Kidney capillary endothelial cell (primary cell): ENCODE data around the gene NXN.
"Not testable (repeated sequence)": the region's sequence is repeated elsewhere in the genome, so short reads cannot be mapped to it uniquely, and the experiment has no call there.

Experiments used
- DNase-seq: peaks from one replicate; pipeline ENCODE4 v3.0.0-alpha.2; 2018; ENCODE audit warnings: low spot score

The NXN gene

GRCh38 chr17:887551-888209 lies 91.9 kb downstream of the NXN start:
- DNase-seq = no peak

DNA sequence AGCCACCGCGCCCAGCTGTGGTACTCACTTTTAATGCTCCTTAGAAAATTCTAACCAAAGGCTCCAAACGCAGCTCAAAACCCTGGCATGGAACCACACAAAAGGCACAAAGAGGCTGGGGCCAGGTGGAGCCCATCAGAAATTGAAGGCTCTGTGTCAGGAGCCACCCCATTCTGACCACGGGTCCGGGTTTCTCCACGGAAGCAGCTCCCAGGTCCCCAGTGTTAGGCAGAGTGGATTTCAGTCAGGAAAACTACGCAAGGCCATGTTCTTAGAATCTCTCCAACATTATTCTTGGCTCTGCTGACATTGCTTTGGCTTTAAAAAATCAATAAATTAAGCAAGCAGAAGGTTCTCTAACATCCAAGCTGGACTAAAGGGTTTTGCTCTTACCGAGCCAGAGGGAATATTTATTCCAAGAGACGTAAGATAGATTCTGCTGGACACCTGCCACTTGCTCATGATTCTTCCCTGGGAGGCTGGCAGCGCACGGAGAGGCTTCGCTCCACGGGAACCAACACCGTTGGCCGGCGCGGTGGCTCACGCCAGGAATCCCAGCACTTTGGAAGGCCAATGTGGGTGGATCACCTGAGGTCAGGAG lies 93.5 kb downstream of the NXN start:
- DNase-seq = no peak

DNA sequence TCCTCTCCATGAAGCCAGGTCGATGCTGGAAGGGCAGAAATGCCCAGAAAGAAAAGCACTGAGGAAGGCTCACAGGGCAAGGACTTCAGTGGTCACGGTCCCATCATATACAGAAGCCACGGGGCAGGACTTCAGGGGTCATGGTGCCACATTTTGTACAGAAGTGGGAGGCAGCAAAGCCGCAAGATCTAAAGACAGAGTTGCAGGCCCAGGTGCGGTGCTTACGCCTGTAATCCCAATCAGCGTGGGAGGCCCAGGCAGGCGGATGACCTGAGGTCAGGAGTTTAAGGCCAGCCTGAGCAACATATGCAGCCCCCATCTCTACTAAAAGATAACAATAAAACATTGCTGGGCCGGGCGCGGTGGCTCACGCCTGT lies 96.0 kb downstream of the NXN start:
- DNase-seq = no peak

DNA sequence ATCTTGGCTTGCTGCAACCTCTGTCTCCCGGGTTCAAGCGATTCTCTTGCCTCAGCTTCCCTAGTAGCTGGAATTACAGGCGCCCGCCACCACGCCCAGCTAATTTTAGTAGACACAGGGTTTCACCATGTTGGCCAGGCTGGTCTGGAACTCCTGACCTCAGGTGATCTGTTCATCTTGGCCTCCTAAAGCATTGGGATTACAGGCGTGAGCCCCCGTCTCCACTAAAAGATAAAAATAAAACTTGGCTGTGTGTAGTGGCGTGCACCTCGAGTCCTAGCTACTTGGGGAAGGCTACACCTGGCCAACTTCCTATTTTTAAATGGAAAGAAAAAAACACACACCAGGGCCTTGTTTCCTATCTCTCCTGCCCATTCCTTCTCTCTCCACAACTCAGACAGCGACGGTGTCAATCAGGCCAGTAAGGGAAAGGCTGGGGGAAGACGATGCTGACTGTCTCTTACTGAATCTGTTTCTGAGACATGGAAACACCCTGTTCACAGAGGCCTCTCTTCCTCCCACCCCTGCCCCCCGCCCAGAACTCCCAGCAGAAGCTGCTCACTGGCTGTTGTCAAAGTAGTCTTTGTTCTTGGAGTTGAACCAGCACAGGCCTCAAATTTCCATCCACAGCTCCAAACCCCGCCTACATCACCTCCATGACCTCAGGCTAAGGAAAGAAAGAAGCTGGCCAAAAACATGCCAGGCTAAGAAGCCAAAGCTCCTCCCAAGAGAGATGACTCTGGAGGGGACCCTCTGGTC lies 96.6 kb downstream of the NXN start:
- DNase-seq = no peak

DNA sequence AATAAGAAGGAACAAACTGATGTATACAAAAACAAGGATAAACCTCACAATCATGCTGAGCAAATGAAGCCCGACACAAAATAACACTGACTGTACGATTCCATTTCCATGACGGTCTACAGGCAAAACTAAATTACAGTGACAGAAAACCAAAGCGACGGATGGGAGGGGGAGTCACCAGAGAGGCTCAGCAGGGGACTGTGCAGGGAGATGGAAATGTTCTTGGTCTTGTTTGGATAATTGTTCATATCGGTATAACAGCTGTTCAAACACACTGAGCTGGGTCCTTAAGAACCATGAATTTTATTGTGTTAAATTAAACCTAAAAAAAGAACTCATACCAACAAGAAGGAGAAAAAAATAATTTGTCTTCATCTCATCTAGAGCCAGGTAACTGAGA lies 97.8 kb downstream of the NXN start:
- DNase-seq = no peak

- DNase-seq = no peak
Measured at GRCh38 chr17:880443-881269, 98.9 kb downstream of the NXN start.

- peak; percentile 40 for DNase-seq
Measured at GRCh38 chr17:879546-880442, 99.8 kb downstream of the NXN start.

GRCh38 chr17:877630-878029 lies 101.9 kb downstream of the NXN start:
- DNase-seq = no peak

- DNase-seq = no peak
Measured at GRCh38 chr17:876272-876671, 103.3 kb downstream of the NXN start.

DNA sequence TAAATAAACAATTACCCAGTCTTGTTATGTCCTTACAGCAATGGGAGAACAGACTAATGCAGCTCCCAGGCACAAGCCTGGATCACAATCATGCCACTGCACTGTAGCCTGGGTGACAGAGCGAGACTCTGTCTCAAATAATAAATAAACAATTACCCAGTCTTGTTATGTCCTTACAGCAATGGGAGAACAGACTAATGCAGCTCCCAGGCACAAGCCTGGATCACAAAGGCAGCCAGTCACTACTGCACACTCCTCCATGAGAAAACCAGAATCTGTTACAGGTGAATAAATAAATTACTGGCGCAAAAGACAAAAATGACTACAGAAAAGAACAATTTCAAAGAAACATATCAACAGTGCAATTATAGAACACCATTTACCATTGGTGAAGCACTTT lies 105.0 kb downstream of the NXN start:
- DNase-seq = not testable (repeated sequence)

GRCh38 chr17:872855-873254 lies 106.7 kb downstream of the NXN start:
- DNase-seq = no peak

- DNase-seq = no peak
Measured at GRCh38 chr17:871751-872519, 107.6 kb downstream of the NXN start.

DNA sequence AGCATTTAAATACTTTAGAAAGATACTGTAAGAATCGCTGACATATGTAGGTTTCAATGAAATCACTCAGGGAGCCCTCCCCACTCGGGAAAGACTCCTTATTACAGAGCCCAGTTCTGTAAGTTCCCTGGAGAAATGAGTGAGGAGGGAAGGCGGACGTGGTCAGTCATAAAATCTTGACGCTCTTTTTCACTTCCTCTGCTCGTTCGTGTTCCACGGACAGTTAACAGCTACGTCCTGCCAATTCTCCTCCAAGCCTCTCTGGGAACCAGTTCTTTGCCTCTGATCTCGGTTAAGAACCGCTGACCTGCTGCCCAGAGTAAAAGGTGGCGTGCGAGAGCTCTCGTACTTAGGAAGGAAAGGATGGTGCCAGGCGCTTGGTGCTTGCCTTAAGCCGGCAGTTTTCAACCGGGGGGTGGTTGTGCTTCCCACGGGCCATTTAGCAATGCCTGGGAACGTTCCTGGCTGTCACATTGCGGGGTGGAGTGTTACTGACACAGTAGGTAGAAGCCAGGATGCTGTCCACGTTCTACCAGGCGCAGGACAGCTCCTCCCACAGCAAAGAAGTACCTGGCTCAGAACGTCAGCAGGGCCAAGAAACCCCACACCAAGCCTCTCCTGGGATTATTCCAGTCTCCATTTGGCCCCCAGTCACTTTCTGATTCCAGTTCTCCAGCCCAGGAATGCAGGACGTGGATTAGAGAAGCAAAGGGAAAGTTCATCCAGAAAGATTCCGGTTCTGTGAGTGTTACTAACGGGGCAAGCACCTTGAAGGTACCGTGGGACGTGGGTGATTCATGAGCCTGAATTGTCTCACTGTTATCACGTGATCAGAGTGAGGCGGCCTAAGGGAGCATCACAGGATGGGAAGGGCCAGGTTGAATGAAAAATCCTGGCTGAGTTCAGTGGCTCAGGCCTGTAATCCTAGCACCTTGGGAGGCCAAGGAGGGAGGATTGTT lies 109.7 kb downstream of the NXN start:
- DNase-seq = peak; percentile 7

DNA sequence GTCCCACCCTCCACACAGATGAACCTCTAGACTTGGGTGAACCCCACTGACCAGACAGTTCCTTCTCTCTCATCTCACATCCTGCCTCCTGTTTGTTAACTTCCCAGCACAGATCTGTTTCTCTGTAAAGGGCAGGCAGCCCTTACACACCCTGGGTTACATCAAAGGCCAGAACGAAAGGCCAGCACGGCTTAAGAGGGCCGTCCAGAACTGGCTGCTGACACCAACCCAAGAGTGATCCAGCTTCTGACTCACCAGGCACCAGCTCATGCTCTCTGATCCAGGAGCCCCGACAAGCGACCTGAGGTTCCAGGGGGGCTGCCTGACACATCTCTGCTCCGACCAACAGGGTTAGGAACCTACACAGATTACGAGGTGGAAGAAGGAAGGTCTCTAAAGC lies 110.5 kb downstream of the NXN start:
- no peak for DNase-seq

GRCh38 chr17:867896-868489 lies 111.6 kb downstream of the NXN start:
- no peak for DNase-seq

- DNase-seq = not testable (repeated sequence)
Measured at GRCh38 chr17:867238-867637, 112.3 kb downstream of the NXN start.

GRCh38 chr17:866568-867103 lies 112.9 kb downstream of the NXN start:
- DNase-seq = no peak

- DNase-seq = no peak
Measured at GRCh38 chr17:864315-864714, 115.3 kb downstream of the NXN start.

GRCh38 chr17:863880-864279 lies 115.7 kb downstream of the NXN start:
- no peak for DNase-seq
